Endodermal cell (in vitro differentiated cells): Measurements from ENCODE around the gene FBXO5. TPM values are rescaled to one million over a fixed set of nuclear protein-coding genes. Genes with fewer than 3 reads are reported as not detected.

ENCODE experiments used
- DNase-seq: peaks from one replicate; pipeline ENCODE4 v3.0.0-alpha.2; 2017
- H3K27ac ChIP-seq: 2 replicates; pipeline ENCODE4 v1.5.1; 2013; ENCODE audit warnings: mild to moderate bottlenecking, low read depth, low read length, moderate library complexity
- H3K27me3 ChIP-seq: 2 replicates; pipeline ENCODE4 v1.6.1; 2013; ENCODE audit warnings: mild to moderate bottlenecking, low read length, moderate library complexity; ENCODE audit not compliant: insufficient read depth, control insufficient read depth, poor library complexity, severe bottlenecking
- H3K36me3 ChIP-seq: 2 replicates; pipeline ENCODE4 v1.7.0; 2013; ENCODE audit warnings: mild to moderate bottlenecking, low read length, moderate library complexity; ENCODE audit not compliant: control insufficient read depth, insufficient read depth
- H3K4me1 ChIP-seq: one replicate; pipeline ENCODE4 v1.7.0; 2013; ENCODE audit warnings: low read length; ENCODE audit not compliant: control insufficient read depth, insufficient read depth
- H3K4me3 ChIP-seq: 2 replicates; pipeline ENCODE4 v1.5.1; 2013; ENCODE audit warnings: mild to moderate bottlenecking, low read length, moderate library complexity
- H3K9ac ChIP-seq: 2 replicates; pipeline ENCODE4 v1.6.1; 2013; ENCODE audit warnings: mild to moderate bottlenecking, low read length, moderate library complexity; ENCODE audit not compliant: poor library complexity, severe bottlenecking; ENCODE audit errors: extremely low read depth
- H3K9me3 ChIP-seq: 2 replicates; pipeline ENCODE4 v1.6.1; 2013; ENCODE audit warnings: mild to moderate bottlenecking, low read length, moderate library complexity; ENCODE audit not compliant: control insufficient read depth
- H3K27ac Mint-ChIP-seq: 2 replicates; pipeline ENCODE4 v1.8.0; 2020; ENCODE audit warnings: mixed read lengths
- H3K27me3 Mint-ChIP-seq: 2 replicates; pipeline ENCODE4 v1.8.0; 2021; ENCODE audit warnings: mild to moderate bottlenecking, mixed read lengths; ENCODE audit not compliant: insufficient read depth
- H3K36me3 Mint-ChIP-seq: 2 replicates; pipeline ENCODE4 v1.8.0; 2020; ENCODE audit warnings: low read depth, mixed read lengths
- H3K4me1 Mint-ChIP-seq: 2 replicates; pipeline ENCODE4 v1.8.0; 2020; ENCODE audit warnings: mixed read lengths
- H3K4me3 Mint-ChIP-seq: 2 replicates; pipeline ENCODE4 v1.8.0; 2020; ENCODE audit warnings: mild to moderate bottlenecking, moderate library complexity, mixed read lengths
- H3K9me3 Mint-ChIP-seq: 2 replicates; pipeline ENCODE4 v1.8.0; 2020; ENCODE audit warnings: mild to moderate bottlenecking, mixed read lengths
- WGBS, 2 experiments: methylation state at CpG; one replicate each; pipeline versions ENCODE4 v1.1.5 to v1.1.7; 2013; ENCODE audit warnings: missing lambda C conversion rate in 2 of 2, mixed read lengths in 1 of 2; ENCODE audit not compliant: insufficient coverage in 1 of 2, insufficient read length in 1 of 2; 5-methylcytosine and 5-hydroxymethylcytosine counted together
- total RNA-seq, 2 donors: library from RNA; stranded (reverse); fragmentation: NEBNext Ultra II Directional in 1 of 2; extraction: Animal tissue kit (Norgen Biotek cat#: 25700) in 1 of 2; gene quantifications; 2 replicates in 1 of 2; 3 replicates in 1 of 2; pipeline ENCODE4 v1.2.1, GENCODE V29; 2021
- TF ChIP-seq, protein P1 (sequence below): fragments of 200-600 bp; sonication (generic); conservative IDR thresholded peaks from 2 replicates; pipeline ENCODE4 v1.5.0; 2021; ENCODE audit warnings: antibody characterized with exemption, mild to moderate bottlenecking

Gene FBXO5
- total RNA-seq, 2 donors from 2014 or later: 39.8 to 71.6 TPM

DNA sequence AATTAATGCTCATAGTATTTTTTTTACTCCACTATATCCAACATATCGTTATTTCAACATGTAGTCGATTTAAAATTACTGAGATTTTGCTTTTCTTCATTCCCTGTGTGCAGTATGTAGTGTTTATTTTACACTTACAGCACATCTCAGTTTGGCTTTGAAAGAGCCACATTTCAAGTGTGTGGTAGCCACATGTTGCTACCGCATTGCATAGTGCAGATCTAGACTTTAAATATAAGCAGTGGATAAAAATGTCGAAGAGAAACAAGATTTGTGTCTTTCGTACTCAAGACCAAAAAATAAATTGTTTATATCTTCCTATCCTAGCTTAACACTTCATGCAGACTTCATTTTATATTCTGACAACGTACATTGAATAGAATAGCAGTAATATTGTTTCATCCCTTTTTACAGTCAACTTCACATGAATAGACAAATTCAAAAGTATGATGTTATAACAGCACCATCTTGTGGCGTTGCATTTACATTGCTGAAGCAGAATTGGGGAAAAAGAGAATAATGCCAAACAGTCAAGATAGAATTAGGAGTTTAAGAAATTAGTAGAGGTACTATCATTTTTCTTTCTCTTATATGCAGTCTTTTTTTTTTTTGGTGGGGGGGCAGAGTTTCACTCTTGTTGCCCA lies 29.9 kb downstream of the FBXO5 start:
- no peak overlapping the region for H3K9ac ChIP-seq
- no peak overlapping the region for H3K4me3 ChIP-seq
- no peaks in the 10 kb centered on the region for H3K27me3 ChIP-seq
- peaks cover 9% of the 10 kb centered on the region for H3K9me3 ChIP-seq
- TF ChIP-seq, protein P1, sequence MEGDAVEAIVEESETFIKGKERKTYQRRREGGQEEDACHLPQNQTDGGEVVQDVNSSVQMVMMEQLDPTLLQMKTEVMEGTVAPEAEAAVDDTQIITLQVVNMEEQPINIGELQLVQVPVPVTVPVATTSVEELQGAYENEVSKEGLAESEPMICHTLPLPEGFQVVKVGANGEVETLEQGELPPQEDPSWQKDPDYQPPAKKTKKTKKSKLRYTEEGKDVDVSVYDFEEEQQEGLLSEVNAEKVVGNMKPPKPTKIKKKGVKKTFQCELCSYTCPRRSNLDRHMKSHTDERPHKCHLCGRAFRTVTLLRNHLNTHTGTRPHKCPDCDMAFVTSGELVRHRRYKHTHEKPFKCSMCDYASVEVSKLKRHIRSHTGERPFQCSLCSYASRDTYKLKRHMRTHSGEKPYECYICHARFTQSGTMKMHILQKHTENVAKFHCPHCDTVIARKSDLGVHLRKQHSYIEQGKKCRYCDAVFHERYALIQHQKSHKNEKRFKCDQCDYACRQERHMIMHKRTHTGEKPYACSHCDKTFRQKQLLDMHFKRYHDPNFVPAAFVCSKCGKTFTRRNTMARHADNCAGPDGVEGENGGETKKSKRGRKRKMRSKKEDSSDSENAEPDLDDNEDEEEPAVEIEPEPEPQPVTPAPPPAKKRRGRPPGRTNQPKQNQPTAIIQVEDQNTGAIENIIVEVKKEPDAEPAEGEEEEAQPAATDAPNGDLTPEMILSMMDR: peak; percentile 80
- Mint-ChIP-seq H3K4me3 (no peak overlapping the region), H3K36me3 (no peaks in the 10 kb centered on the region), H3K4me1 (peaks cover 2% of the 10 kb centered on the region), H3K27me3 (no peaks in the 10 kb centered on the region), H3K27ac (no peak overlapping the region), H3K9me3 (peaks cover 4% of the 10 kb centered on the region)
- H3K36me3 ChIP-seq: no peaks in the 10 kb centered on the region
- no peak overlapping the region for H3K27ac ChIP-seq
- H3K4me1 ChIP-seq: no peaks in the 10 kb centered on the region
- DNase-seq: no peak
- WGBS, 2 experiments: 50 to 74% methylated on average over 1 to 7 of the region's 7 CpGs

DNA sequence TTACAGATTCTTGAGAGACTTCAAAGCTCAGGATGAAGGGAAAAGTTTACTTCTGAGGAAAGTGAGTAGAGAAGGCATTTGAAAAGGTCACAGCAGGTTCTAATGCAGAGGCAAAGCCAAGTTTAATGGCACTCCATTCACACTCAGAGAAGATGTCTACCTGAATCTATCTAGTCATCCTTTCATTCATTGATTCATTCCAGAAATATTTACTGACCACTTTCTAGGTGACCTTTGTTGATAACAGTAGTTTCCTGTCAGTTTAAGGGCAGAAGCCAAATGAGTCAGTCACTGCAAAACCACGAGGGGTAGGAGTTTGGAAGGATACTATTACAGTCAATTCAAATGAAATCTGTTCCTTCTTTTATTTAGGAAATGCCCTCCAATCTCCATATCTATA lies 30.8 kb downstream of the FBXO5 start:
- no peaks in the 10 kb centered on the region for H3K27me3 Mint-ChIP-seq
- TF ChIP-seq, protein P1: no peak
- Histone ChIP-seq H3K27ac (no peak overlapping the region), H3K4me1 (no peaks in the 10 kb centered on the region), H3K36me3 (no peaks in the 10 kb centered on the region), H3K9me3 (peaks cover 9% of the 10 kb centered on the region), H3K27me3 (no peaks in the 10 kb centered on the region), H3K4me3 (no peak overlapping the region), H3K9ac (no peak overlapping the region)
- no peak for DNase-seq
- no peak overlapping the region for H3K4me3 Mint-ChIP-seq
- H3K27ac Mint-ChIP-seq: no peak overlapping the region
- peaks cover 2% of the 10 kb centered on the region for H3K4me1 Mint-ChIP-seq
- no peaks in the 10 kb centered on the region for H3K36me3 Mint-ChIP-seq
- WGBS, 2 experiments: 75% methylated on average over 1 of the region's 1 CpG; no CpG with 5 or more reads in 1 of the 2 experiments
- peaks cover 4% of the 10 kb centered on the region for H3K9me3 Mint-ChIP-seq

GRCh38 chr6:152950240-152950639 lies 32.6 kb downstream of the FBXO5 start:
- no peak for DNase-seq
- Mint-ChIP-seq H3K9me3 (no peaks in the 10 kb centered on the region), H3K4me1 (peaks cover 2% of the 10 kb centered on the region), H3K27ac (no peak overlapping the region), H3K27me3 (no peaks in the 10 kb centered on the region), H3K4me3 (no peak overlapping the region), H3K36me3 (no peaks in the 10 kb centered on the region)
- Histone ChIP-seq H3K36me3 (no peaks in the 10 kb centered on the region), H3K9me3 (no peaks in the 10 kb centered on the region), H3K4me3 (no peak overlapping the region), H3K27me3 (no peaks in the 10 kb centered on the region), H3K9ac (no peak overlapping the region), H3K4me1 (no peaks in the 10 kb centered on the region), H3K27ac (no peak overlapping the region)
- TF ChIP-seq, protein P1: no peak
- 92 to 100% methylated on average over 1 of the region's 3 CpGs for WGBS, 2 experiments
